Measurements from ENCODE around the gene SLC13A3.

Gene SLC13A3

GRCh38 chr20:46657137-46657536, 5.9 kb upstream of the SLC13A3 start:
- no peak for DNase-seq (ENCODE audit: extremely low read depth in 1 of 2, low read depth in 1 of 2)

- no peak for DNase-seq (ENCODE audit: extremely low read depth in 1 of 2, low read depth in 1 of 2)
Measured at GRCh38 chr20:46652699-46653098, 1.4 kb upstream of the SLC13A3 start.

GRCh38 chr20:46650575-46651090, 626 bp downstream of the SLC13A3 start:
- DNase-seq (ENCODE audit: extremely low read depth in 1 of 2, low read depth in 1 of 2): no peak

DNA sequence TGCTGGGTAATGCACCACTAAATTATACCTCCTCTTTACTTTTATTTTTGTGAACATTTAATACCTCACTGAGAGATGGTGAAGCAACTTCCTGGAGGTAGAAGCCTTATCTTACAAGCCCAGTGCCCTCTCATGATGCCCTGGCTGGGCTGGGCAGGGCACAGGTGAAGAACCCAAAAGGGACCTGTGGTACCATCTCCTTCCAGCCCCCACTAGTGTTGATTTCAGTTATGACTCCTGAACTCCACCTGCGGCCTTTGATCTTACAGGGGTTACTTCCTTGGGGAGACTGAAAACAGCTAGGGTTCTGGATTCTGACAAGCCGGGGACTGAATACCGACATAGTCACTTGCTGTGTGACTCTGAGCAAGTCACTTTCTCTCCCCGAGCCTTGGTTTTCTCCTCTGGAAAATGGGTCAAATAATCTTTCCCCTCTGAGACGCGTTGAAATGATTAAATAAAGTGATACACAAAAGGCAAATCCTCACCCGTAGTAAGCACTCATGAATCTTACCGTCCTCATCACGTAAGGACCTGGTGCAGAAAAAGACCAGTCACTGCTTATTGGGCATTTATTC, 1.2 kb downstream of the SLC13A3 start:
- DNase-seq (ENCODE audit: extremely low read depth in 1 of 2, low read depth in 1 of 2): no peak

- no peak for DNase-seq (ENCODE audit: extremely low read depth in 1 of 2, low read depth in 1 of 2)
Measured at GRCh38 chr20:46649650-46649949, 1.7 kb downstream of the SLC13A3 start.

GRCh38 chr20:46648903-46649649, 2.2 kb downstream of the SLC13A3 start:
- no peak for DNase-seq (ENCODE audit: extremely low read depth in 1 of 2, low read depth in 1 of 2)

- DNase-seq (ENCODE audit: extremely low read depth in 1 of 2, low read depth in 1 of 2): no peak
Measured at GRCh38 chr20:46647469-46647868, 3.8 kb downstream of the SLC13A3 start.

DNA sequence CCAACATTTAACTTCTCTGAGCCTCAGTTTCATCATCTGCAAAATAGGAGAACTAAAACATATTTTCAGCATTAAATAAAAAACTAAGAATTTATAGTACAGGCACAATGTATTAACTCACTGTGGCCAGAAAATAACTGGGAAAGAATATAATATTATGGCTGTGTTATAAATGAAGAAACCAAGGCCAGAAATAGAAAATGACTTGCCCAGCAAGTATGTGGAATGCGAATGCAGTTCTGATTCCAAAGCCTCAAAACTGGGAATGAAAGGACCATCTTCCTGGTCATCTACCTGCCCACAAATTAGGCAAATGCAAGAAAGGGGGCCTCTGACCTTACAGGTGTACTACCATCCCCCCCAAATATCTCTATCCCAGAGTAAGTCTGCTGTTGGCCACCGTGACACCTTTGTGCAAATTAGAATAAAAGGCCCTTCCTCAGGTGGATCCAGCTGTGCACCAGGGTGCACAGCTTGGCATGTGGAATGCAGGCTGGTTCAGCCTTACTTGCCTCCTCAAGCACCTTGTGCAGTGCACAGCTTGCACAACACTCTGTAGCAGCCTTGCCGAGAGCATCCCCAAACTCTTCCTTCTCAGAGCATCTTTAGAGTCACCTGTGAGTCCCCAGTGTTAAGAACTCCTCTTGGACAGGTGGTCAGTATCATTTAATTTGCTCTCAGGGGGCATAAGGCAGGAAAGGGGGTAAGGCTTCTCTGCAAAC, 4.4 kb downstream of the SLC13A3 start:
- no peak for DNase-seq (ENCODE audit: extremely low read depth in 1 of 2, low read depth in 1 of 2)

DNA sequence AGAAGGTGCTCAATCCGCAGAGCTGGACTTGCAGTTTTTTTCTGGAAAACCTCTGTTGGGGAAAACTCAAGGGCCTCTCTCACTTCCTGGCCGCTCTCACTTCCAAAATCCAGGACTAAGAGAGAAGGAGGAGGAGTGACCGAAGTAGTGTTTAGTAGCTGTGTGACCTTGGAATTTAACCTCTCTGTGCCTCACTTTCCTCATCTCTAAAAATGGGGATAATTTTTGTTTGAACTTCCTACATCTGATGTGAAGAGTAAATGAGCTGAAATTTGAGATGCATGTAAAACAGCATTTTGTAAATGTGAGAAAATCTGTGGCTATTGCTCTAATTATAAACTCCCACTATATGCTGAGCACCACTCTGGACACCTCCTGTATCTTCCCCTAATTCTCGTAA, 5.1 kb downstream of the SLC13A3 start:
- no peak for DNase-seq (ENCODE audit: extremely low read depth in 1 of 2, low read depth in 1 of 2)

GRCh38 chr20:46644733-46645132, 6.5 kb downstream of the SLC13A3 start:
- no peak for DNase-seq (ENCODE audit: extremely low read depth in 1 of 2, low read depth in 1 of 2)

DNA sequence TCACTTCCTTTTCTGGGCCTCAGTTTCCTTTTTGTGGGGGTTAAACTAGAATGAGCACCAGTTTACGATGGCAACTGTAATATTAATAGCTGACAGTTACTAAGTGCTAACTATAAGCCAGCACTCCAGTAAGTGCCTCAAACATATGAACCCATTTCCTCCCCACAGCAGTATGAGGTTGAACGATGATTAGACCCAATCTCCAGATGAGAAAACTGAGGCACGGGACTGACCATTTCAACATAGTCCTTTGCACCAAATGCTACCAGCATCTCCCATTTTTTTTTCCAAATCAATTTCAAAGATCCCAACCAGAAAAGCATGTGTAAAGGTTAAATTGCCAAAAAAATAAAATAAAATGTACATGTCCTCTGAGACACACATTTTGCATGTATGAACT, 7.1 kb downstream of the SLC13A3 start:
- DNase-seq (ENCODE audit: extremely low read depth in 1 of 2, low read depth in 1 of 2): no peak

- no peak for DNase-seq (ENCODE audit: extremely low read depth in 1 of 2, low read depth in 1 of 2)
Measured at GRCh38 chr20:46642969-46643343, 8.3 kb downstream of the SLC13A3 start.

- DNase-seq (ENCODE audit: extremely low read depth in 1 of 2, low read depth in 1 of 2): no peak
Measured at GRCh38 chr20:46642265-46642968, 8.8 kb downstream of the SLC13A3 start.

GRCh38 chr20:46641424-46641823, 9.8 kb downstream of the SLC13A3 start:
- no peak for DNase-seq (ENCODE audit: extremely low read depth in 1 of 2, low read depth in 1 of 2)

DNA sequence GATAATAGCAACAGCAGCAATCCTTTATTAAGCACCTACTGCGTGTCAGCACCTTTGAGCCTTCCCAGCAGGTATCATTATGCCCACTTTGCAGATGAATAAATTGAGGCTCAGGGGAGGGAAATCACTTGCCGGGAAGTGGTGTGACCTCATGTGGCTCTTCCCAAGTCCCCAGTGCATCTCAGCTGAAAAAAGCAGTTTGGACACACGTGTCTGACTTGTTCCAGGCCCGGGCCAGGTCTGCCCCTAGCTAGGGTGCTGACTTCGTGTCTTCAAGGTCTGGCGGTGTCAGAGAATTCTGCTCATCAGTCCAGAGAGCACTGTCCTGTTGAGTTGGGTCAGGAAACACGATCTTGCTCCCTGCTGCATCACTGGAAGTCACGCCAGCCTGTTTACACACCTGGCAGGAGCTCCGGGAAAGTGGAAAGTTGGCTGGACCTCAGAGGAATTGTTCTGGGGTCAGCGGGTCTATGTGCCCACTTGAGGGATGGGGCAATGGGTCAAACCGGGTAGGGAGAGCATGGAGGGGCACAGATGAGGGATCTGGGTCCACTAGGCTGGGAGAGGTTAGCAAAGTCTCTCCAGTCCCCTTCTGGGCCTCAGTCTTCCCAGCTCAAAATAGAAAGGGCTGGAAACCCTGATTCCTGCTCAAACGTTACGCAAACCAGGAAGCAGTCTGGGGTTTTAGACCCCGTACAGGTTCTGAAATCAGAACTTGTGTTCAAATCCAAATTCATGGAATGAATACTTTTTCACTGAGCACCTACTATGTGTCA, 10.5 kb downstream of the SLC13A3 start:
- DNase-seq (ENCODE audit: extremely low read depth in 1 of 2, low read depth in 1 of 2): no peak

- no peak for DNase-seq (ENCODE audit: extremely low read depth in 1 of 2, low read depth in 1 of 2)
Measured at GRCh38 chr20:46640044-46640443, 11.2 kb downstream of the SLC13A3 start.

- DNase-seq (ENCODE audit: extremely low read depth in 1 of 2, low read depth in 1 of 2): no peak
Measured at GRCh38 chr20:46639587-46639986, 11.7 kb downstream of the SLC13A3 start.

DNA sequence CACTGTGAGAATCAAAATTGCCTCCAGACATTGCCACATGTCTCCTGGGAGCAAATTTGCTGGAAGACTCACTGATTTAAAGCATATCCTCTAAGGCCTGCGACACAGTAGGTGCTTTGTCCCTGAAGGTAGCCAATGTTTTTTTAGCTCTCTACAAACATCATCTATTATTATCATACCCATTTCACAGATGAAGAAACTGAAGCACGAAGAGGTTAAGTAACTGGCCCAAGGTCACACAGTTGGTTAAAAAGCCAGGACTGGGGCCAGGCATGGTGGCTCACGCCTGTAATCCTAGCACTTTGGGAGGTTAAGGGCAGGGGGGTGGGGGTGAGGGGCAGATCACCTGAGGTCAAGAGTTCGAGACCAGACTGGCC, 12.4 kb downstream of the SLC13A3 start:
- DNase-seq (ENCODE audit: extremely low read depth in 1 of 2, low read depth in 1 of 2): no peak

DNA sequence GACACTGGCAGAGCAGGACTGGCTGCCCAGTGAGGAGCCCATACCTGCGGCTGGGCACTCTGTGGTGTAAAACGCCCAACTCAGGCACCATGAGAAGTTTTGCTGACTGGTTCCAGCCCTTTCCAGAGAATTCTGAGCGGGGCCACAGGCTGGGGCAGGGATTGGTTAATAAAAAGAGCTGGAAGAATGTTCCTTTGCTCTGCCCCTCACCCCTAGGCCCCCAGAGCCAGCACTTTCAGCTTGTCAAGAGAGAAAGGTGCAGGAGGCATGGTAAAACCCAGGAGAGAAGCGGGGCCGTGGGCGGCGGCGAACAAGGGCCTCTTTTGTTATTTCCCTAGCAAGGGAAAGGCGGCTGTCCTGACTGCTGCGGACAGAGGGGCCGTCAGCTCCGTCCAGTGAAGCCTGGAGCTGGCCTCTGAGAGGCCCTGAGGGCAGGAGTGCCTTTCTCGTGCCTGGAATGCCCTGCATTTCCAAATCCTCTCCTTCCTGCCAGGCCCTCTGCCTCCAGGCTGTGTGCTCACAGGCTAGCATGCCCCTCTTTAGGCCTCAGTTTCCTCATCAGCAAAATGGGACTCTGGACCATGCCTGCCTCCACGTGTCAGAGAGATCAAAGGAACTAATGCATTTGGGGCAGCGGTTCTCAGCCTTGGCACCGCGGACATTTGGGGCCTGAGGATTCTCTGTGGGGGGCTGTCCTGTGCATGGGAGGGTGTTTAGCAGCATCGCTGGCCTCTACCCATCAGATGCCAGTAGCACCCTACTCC, 12.9 kb downstream of the SLC13A3 start:
- DNase-seq (ENCODE audit: extremely low read depth in 1 of 2, low read depth in 1 of 2): no peak

Measured in activated CD8-positive, alpha-beta memory T cell treated with anti-CD3 and anti-CD28 coated beads for 1 hour (primary cell).